HEK293 (cell line): ENCODE results near the gene USF3.

Experiments
- GLI2 ChIP-seq: fragments of 450-650 bp; formaldehyde crosslinking; IDR thresholded peaks from 2 replicates; pipeline ENCODE4; 2017; ENCODE audit warnings: missing biosample characterization, missing genetic modification characterization, low read depth, borderline replicate concordance
- HOXC10 ChIP-seq: sonication (generic); formaldehyde crosslinking; IDR thresholded peaks from 2 replicates; pipeline ENCODE4 v1.8.1; 2023; ENCODE audit warnings: mild to moderate bottlenecking, missing genetic modification reagents
- HOXD13 ChIP-seq: sonication (generic); formaldehyde crosslinking; IDR thresholded peaks from 2 replicates; pipeline ENCODE4 v1.8.0; 2022; ENCODE audit warnings: missing genetic modification reagents, borderline replicate concordance
- OSR2 ChIP-seq: fragments of 450-650 bp; formaldehyde crosslinking; IDR thresholded peaks from 2 replicates; pipeline ENCODE4 v1.5.1; 2016; ENCODE audit warnings: missing biosample characterization, missing genetic modification characterization
- TSHZ1 ChIP-seq: fragments of 450-650 bp; formaldehyde crosslinking; IDR thresholded peaks from 2 replicates; pipeline ENCODE4 v1.5.1; 2016; ENCODE audit warnings: missing biosample characterization, missing genetic modification characterization, borderline replicate concordance
- ZFP41 ChIP-seq: fragments of 450-650 bp; formaldehyde crosslinking; IDR thresholded peaks from 2 replicates; pipeline ENCODE4 v1.5.1; 2016; ENCODE audit warnings: missing biosample characterization, missing genetic modification characterization, borderline replicate concordance
- ZNF169 ChIP-seq: fragments of 450-650 bp; formaldehyde crosslinking; IDR thresholded peaks from 2 replicates; pipeline ENCODE4 v1.5.1; 2016; ENCODE audit warnings: missing biosample characterization, missing genetic modification characterization
- ZNF302 ChIP-seq: fragments of 450-650 bp; formaldehyde crosslinking; IDR thresholded peaks from 2 replicates; pipeline ENCODE4 v1.5.1; 2016; ENCODE audit warnings: missing biosample characterization, missing genetic modification characterization, low read depth
- ZNF548 ChIP-seq: fragments of 450-650 bp; formaldehyde crosslinking; IDR thresholded peaks from 2 replicates; pipeline ENCODE4 v1.5.1; 2016; ENCODE audit warnings: missing biosample characterization, missing genetic modification characterization
- TF ChIP-seq, protein P1 (sequence below): fragments of 450-650 bp; formaldehyde crosslinking; IDR thresholded peaks from 2 replicates; pipeline ENCODE4 v1.5.1; 2016; ENCODE audit warnings: missing biosample characterization, missing genetic modification characterization
- TF ChIP-seq, protein P2 (sequence below): fragments of 450-650 bp; formaldehyde crosslinking; IDR thresholded peaks from 2 replicates; pipeline ENCODE4 v1.5.1; 2016; ENCODE audit warnings: missing biosample characterization, missing genetic modification characterization
- TF ChIP-seq, protein P3 (sequence below): fragments of 450-650 bp; formaldehyde crosslinking; IDR thresholded peaks from 2 replicates; pipeline ENCODE4 v1.5.1; 2016; ENCODE audit warnings: missing biosample characterization, missing genetic modification characterization

DNA sequence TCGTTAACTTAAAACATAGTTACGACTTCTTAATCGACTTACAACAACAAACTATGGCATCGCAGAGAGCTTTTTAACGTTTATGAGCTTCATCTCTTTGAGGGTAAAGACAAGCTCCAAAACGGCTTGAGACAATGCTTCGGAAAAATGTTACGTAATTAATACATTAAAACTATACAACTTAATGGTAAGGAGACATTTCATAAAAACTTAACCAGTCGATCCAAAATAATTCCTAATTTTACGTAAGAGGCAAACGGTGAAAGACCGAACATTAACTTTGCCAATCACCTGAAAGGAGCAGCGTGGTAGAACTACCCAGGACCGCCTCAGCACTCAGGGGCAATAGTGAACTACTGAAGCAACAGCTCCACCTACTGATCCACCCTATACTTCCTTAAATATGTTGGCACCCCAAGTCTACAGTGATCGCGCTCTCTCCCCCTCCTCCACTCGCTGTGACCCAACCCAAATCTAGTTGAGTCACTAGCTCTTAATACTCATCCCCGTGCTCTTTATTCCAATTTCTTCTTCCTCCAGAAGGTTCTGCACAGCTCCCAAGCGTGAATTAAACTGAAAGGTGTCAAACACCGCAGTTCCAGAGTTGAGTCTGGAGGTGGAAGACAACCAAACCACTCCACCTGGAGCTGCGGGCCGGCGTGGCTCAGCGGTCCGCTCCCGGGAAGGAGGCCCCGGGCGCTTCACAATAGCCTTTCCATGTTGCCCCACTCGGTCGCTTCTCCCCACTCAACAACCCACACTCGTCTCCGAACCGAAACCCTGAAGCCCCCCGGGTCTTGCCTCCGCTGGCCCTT lies 48.7 kb upstream of the USF3 start:
- TF ChIP-seq, protein P1, sequence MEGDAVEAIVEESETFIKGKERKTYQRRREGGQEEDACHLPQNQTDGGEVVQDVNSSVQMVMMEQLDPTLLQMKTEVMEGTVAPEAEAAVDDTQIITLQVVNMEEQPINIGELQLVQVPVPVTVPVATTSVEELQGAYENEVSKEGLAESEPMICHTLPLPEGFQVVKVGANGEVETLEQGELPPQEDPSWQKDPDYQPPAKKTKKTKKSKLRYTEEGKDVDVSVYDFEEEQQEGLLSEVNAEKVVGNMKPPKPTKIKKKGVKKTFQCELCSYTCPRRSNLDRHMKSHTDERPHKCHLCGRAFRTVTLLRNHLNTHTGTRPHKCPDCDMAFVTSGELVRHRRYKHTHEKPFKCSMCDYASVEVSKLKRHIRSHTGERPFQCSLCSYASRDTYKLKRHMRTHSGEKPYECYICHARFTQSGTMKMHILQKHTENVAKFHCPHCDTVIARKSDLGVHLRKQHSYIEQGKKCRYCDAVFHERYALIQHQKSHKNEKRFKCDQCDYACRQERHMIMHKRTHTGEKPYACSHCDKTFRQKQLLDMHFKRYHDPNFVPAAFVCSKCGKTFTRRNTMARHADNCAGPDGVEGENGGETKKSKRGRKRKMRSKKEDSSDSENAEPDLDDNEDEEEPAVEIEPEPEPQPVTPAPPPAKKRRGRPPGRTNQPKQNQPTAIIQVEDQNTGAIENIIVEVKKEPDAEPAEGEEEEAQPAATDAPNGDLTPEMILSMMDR (tag by site-specific recombination) = peak; percentile 21; the same call in 1 of the 2 replicates
- TF ChIP-seq HOXC10 (CRISPR knock-in tag) = no peak
- no peak for TF ChIP-seq HOXD13 (CRISPR knock-in tag)
- no peak for TF ChIP-seq TSHZ1
- no peak for TF ChIP-seq GLI2 (tag by site-specific recombination)
- TF ChIP-seq, protein P2, sequence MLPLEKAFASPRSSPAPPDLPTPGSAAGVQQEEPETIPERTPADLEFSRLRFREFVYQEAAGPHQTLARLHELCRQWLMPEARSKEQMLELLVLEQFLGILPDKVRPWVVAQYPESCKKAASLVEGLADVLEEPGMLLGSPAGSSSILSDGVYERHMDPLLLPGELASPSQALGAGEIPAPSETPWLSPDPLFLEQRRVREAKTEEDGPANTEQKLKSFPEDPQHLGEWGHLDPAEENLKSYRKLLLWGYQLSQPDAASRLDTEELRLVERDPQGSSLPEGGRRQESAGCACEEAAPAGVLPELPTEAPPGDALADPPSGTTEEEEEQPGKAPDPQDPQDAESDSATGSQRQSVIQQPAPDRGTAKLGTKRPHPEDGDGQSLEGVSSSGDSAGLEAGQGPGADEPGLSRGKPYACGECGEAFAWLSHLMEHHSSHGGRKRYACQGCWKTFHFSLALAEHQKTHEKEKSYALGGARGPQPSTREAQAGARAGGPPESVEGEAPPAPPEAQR (tag by site-specific recombination) = no peak
- no peak for TF ChIP-seq OSR2
- TF ChIP-seq, protein P3, sequence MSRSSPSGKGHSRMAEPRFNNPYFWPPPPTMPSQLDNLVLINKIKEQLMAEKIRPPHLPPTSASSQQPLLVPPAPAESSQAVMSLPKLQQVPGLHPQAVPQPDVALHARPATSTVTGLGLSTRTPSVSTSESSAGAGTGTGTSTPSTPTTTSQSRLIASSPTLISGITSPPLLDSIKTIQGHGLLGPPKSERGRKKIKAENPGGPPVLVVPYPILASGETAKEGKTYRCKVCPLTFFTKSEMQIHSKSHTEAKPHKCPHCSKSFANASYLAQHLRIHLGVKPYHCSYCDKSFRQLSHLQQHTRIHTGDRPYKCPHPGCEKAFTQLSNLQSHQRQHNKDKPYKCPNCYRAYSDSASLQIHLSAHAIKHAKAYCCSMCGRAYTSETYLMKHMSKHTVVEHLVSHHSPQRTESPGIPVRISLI (tag by site-specific recombination) = no peak
- no peak for TF ChIP-seq ZFP41 (tag by site-specific recombination)
- no peak for TF ChIP-seq ZNF302 (tag by site-specific recombination)
- no peak for TF ChIP-seq ZNF548 (tag by site-specific recombination)
- TF ChIP-seq ZNF169 (tag by site-specific recombination) = no peak
